Parathyroid adenoma (tissue), 2 donors: ENCODE data around the gene ROR2.

Experiments used
- H2AFZ ChIP-seq: fragments of 300-600 bp; sonication (generic); one replicate; pipeline ENCODE4 v1.7.0; 2017; ENCODE audit warnings: antibody characterized with exemption, mild to moderate bottlenecking
- H3K27ac ChIP-seq: fragments of 300-600 bp; sonication (generic); one replicate; pipeline ENCODE4 v1.7.0; 2017
- H3K27me3 ChIP-seq: fragments of 300-600 bp; sonication (generic); one replicate; pipeline ENCODE4 v1.7.0; 2017; ENCODE audit warnings: low read length; ENCODE audit not compliant: control insufficient read depth, insufficient read depth
- H3K36me3 ChIP-seq: fragments of 300-600 bp; sonication (generic); one replicate; pipeline ENCODE4 v1.7.0; 2017; ENCODE audit warnings: low read length; ENCODE audit not compliant: control insufficient read depth, insufficient read depth
- H3K4me1 ChIP-seq: fragments of 300-600 bp; sonication (generic); one replicate; pipeline ENCODE4 v1.7.0; 2017; ENCODE audit warnings: control low read depth
- H3K4me2 ChIP-seq: fragments of 300-600 bp; sonication (generic); one replicate; pipeline ENCODE4 v1.7.0; 2017; ENCODE audit warnings: low read length
- H3K4me3 ChIP-seq: fragments of 300-600 bp; sonication (generic); one replicate; pipeline ENCODE4 v1.7.0; 2017; ENCODE audit warnings: low read depth, low read length
- H3K79me2 ChIP-seq: fragments of 300-600 bp; sonication (generic); one replicate; pipeline ENCODE4 v1.7.0; 2017; ENCODE audit warnings: control low read depth
- H3K9ac ChIP-seq: fragments of 300-600 bp; sonication (generic); one replicate; pipeline ENCODE4 v1.7.0; 2017; ENCODE audit warnings: mild to moderate bottlenecking
- H3K9me3 ChIP-seq: fragments of 300-600 bp; sonication (generic); one replicate; pipeline ENCODE4 v1.7.0; 2017; ENCODE audit warnings: low read length; ENCODE audit not compliant: control insufficient read depth
- CTCF ChIP-seq: fragments of 300-600 bp; sonication (generic); IDR thresholded peaks from one replicate; pipeline ENCODE4 v1.7.0; 2017; ENCODE audit warnings: antibody characterized with exemption, mild to moderate bottlenecking
- donor health status: primary hyperparathyroidism.

The ROR2 gene

DNA sequence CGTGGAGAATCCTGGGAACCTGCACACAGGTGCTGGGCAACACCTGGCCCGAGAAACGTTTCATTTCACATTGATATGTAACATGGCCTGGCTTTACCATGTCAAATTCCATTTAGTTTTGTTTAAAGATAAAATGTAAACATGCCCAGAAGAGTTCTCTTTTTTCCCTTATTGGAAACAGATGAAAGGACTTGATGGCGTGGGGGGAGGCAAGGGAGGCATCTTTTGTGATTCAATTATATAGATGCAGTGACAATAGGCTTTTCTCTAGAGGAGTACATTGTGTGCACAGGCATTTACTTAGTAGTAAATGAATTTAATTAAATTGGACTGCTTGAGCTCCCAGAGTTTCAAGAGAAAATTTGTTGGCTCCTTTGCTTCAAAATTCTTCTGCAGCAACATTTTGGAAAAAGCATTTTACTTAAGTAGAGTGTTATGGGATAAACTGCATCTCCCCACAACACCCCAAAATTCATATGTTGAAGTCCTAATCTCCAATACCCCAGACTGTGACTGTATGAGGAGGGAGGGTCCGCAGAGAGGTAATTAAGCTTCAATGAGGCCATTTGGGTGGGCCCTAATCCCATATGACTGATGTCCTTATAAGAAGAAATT lies 272.1 kb downstream of the ROR2 start:
- no peaks in the 10 kb centered on the region for H3K4me1 ChIP-seq
- H2AFZ ChIP-seq, result no peak overlapping the region
- no peak for TF ChIP-seq CTCF

GRCh38 chr9:91677331-91677730 lies 272.7 kb downstream of the ROR2 start:
- no peak for TF ChIP-seq CTCF
- no peak overlapping the region for H3K9ac ChIP-seq
- H2AFZ ChIP-seq, result no peak overlapping the region
- no peaks in the 10 kb centered on the region for H3K79me2 ChIP-seq
- no peaks in the 10 kb centered on the region for H3K9me3 ChIP-seq
- no peaks in the 10 kb centered on the region for H3K4me1 ChIP-seq
- no peak overlapping the region for H3K27ac ChIP-seq
- no peak overlapping the region for H3K4me3 ChIP-seq
- no peaks in the 10 kb centered on the region for H3K27me3 ChIP-seq
- no peak overlapping the region for H3K4me2 ChIP-seq
- H3K36me3 ChIP-seq, result no peaks in the 10 kb centered on the region

More for the DNA sequence above, 272.1 kb downstream of the ROR2 start:
- no peak overlapping the region for H3K4me2 ChIP-seq
- no peaks in the 10 kb centered on the region for H3K9me3 ChIP-seq
- H3K27me3 ChIP-seq, result no peaks in the 10 kb centered on the region
- H3K36me3 ChIP-seq, result no peaks in the 10 kb centered on the region
- H3K79me2 ChIP-seq, result no peaks in the 10 kb centered on the region
- no peak overlapping the region for H3K9ac ChIP-seq
- H3K4me3 ChIP-seq, result no peak overlapping the region
- H3K27ac ChIP-seq, result no peak overlapping the region

- Histone ChIP-seq H3K4me1 (no peaks in the 10 kb centered on the region), H3K27ac (no peak overlapping the region), H3K9ac (no peak overlapping the region), H2AFZ (no peak overlapping the region), H3K79me2 (no peaks in the 10 kb centered on the region), H3K9me3 (no peaks in the 10 kb centered on the region), H3K27me3 (no peaks in the 10 kb centered on the region), H3K4me2 (no peak overlapping the region), H3K36me3 (no peaks in the 10 kb centered on the region), H3K4me3 (no peak overlapping the region)
- no peak for TF ChIP-seq CTCF
These were observed 274.0 kb downstream of the ROR2 start for GRCh38 chr9:91676046-91676445.

- H2AFZ ChIP-seq, result no peak overlapping the region
- no peaks in the 10 kb centered on the region for H3K27me3 ChIP-seq
- H3K36me3 ChIP-seq, result no peaks in the 10 kb centered on the region
- no peaks in the 10 kb centered on the region for H3K4me1 ChIP-seq
- H3K4me3 ChIP-seq, result peak overlapping the region; percentile 12
- no peak for TF ChIP-seq CTCF
- H3K9ac ChIP-seq, result no peak overlapping the region
- no peaks in the 10 kb centered on the region for H3K79me2 ChIP-seq
- no peaks in the 10 kb centered on the region for H3K9me3 ChIP-seq
- peak overlapping the region; percentile 40 for H3K4me2 ChIP-seq
- no peak overlapping the region for H3K27ac ChIP-seq
These were observed 285.4 kb downstream of the ROR2 start for GRCh38 chr9:91664663-91665062.

GRCh38 chr9:91663858-91664257 lies 286.2 kb downstream of the ROR2 start:
- Histone ChIP-seq H3K9ac (no peak overlapping the region), H3K27ac (no peak overlapping the region), H3K79me2 (no peaks in the 10 kb centered on the region), H3K27me3 (no peaks in the 10 kb centered on the region), H2AFZ (no peak overlapping the region), H3K36me3 (no peaks in the 10 kb centered on the region), H3K4me3 (no peak overlapping the region), H3K4me1 (no peaks in the 10 kb centered on the region), H3K9me3 (no peaks in the 10 kb centered on the region), H3K4me2 (no peak overlapping the region)
- TF ChIP-seq CTCF, result no peak
